ENCODE data around the gene DEAF1. TPM values are rescaled to one million over a fixed set of nuclear protein-coding genes. Genes with fewer than 3 reads are reported as not detected.

DEAF1 gene
- total and polyA plus RNA-seq, 2 experiments from 2014 or later = 88.6 to 90.0 TPM

- Histone ChIP-seq H3K27ac (peak within 1 kb of the TSS; percentile 64), H3K27me3 (no peaks in the 10 kb centered on the region), H3K9me3 (ENCODE audit: low read depth) (no peaks in the 10 kb centered on the region), H3K4me1 (ENCODE audit: low read depth) (peaks cover 15% of the 10 kb centered on the region), H3K4me3 (peak within 1 kb of the TSS; percentile 70), H3K36me3 (peaks cover 19% of the 10 kb centered on the region)
- TF ChIP-seq, protein P1, sequence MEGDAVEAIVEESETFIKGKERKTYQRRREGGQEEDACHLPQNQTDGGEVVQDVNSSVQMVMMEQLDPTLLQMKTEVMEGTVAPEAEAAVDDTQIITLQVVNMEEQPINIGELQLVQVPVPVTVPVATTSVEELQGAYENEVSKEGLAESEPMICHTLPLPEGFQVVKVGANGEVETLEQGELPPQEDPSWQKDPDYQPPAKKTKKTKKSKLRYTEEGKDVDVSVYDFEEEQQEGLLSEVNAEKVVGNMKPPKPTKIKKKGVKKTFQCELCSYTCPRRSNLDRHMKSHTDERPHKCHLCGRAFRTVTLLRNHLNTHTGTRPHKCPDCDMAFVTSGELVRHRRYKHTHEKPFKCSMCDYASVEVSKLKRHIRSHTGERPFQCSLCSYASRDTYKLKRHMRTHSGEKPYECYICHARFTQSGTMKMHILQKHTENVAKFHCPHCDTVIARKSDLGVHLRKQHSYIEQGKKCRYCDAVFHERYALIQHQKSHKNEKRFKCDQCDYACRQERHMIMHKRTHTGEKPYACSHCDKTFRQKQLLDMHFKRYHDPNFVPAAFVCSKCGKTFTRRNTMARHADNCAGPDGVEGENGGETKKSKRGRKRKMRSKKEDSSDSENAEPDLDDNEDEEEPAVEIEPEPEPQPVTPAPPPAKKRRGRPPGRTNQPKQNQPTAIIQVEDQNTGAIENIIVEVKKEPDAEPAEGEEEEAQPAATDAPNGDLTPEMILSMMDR (IDR thresholded peaks at IDR 0.05; ENCODE audit: low read depth, low read length) = no peak
- peak; percentile 94 to 96 for DNase-seq (ENCODE audit: low read depth in 1 of 2, low spot score in 1 of 2)
These were observed 79.3 kb downstream of the DEAF1 start, which contains the start of gene IRF7 for GRCh38 chr11:615504-616319. IRF7 (minus strand) TSS chr11:615950; CDS start chr11:615364, 586 bp downstream.

GRCh38 chr11:614623-615503 lies 80.2 kb downstream of the DEAF1 start:
- peak overlapping the region; percentile 70 for H3K4me3 ChIP-seq
- H3K27ac ChIP-seq = peak overlapping the region; percentile 64
- peaks cover 28% of the 10 kb centered on the region for H3K36me3 ChIP-seq
- no peaks in the 10 kb centered on the region for H3K9me3 ChIP-seq (ENCODE audit: low read depth)
- H3K4me1 ChIP-seq (ENCODE audit: low read depth) = peaks cover 15% of the 10 kb centered on the region
- TF ChIP-seq, protein P1 (IDR thresholded peaks at IDR 0.05; ENCODE audit: low read depth, low read length) = no peak
- H3K27me3 ChIP-seq = no peaks in the 10 kb centered on the region
- DNase-seq (ENCODE audit: low read depth in 1 of 2, low spot score in 1 of 2) = no peak

DNA sequence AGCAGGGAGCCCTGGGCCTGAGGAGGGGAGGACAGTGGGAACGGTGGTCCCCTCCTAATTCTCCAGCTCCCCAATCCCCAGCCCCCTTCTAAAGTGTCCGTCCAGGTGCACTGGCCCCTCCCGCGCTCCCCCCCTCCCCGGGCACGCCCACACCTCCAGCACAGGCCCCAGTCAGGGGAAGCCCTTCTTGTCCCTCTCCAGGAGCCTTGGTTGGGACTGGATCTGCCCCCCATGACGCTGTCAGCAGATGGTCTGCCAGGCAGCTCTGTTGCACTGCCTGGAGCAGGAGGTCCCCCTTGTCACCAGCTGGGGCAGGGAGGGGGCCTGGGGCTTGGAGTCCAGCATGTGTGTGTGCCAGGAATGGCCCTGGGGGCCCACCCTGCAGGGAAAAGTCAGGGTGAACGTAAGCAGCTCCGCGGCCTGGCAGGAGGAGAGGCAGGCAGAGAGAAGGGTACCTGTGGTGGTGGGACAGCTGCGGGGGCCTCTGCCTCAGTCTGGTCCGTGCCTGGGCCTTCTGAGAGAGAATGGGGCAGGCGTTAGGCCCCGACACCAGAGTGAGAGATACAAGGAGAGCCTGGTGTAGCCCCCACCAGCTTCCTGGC lies 80.9 kb downstream of the DEAF1 start:
- H3K27me3 ChIP-seq = no peaks in the 10 kb centered on the region
- peaks cover 34% of the 10 kb centered on the region for H3K36me3 ChIP-seq
- DNase-seq (ENCODE audit: low read depth in 1 of 2, low spot score in 1 of 2) = no peak
- peaks cover 15% of the 10 kb centered on the region for H3K4me1 ChIP-seq (ENCODE audit: low read depth)
- TF ChIP-seq, protein P1 (IDR thresholded peaks at IDR 0.05; ENCODE audit: low read depth, low read length) = no peak
- no peak overlapping the region for H3K4me3 ChIP-seq
- H3K9me3 ChIP-seq (ENCODE audit: low read depth) = no peaks in the 10 kb centered on the region
- H3K27ac ChIP-seq = no peak overlapping the region

GRCh38 chr11:613369-613968 lies 81.6 kb downstream of the DEAF1 start:
- Histone ChIP-seq H3K27me3 (no peaks in the 10 kb centered on the region), H3K36me3 (peaks cover 39% of the 10 kb centered on the region), H3K4me1 (ENCODE audit: low read depth) (peaks cover 15% of the 10 kb centered on the region), H3K4me3 (no peak overlapping the region), H3K9me3 (ENCODE audit: low read depth) (no peaks in the 10 kb centered on the region), H3K27ac (no peak overlapping the region)
- DNase-seq (ENCODE audit: low read depth in 1 of 2, low spot score in 1 of 2) = peak; percentile 55 to 80
- TF ChIP-seq, protein P1 (IDR thresholded peaks at IDR 0.05; ENCODE audit: low read depth, low read length) = no peak

DNA sequence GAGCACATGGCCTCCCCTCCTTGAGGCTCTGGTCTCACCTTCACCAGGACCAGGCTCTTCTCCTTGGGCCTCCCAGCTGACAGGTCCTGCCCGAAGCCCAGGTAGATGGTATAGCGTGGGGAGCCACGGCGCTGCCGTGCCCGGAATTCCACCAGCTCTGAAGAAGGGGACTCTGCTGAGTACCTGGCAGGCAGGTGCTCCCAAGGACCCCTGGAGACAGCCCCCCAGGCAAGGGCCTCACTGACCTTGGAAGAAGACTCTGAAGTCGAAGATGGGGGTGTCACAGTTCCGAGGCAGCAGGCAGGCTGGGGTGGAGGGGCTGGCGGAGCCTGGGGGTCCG lies 82.1 kb downstream of the DEAF1 start:
- peaks cover 42% of the 10 kb centered on the region for H3K36me3 ChIP-seq
- H3K27me3 ChIP-seq = no peaks in the 10 kb centered on the region
- DNase-seq (ENCODE audit: low read depth in 1 of 2, low spot score in 1 of 2) = no peak
- no peaks in the 10 kb centered on the region for H3K9me3 ChIP-seq (ENCODE audit: low read depth)
- TF ChIP-seq, protein P1 (IDR thresholded peaks at IDR 0.05; ENCODE audit: low read depth, low read length) = no peak
- peaks cover 15% of the 10 kb centered on the region for H3K4me1 ChIP-seq (ENCODE audit: low read depth)
- H3K4me3 ChIP-seq = no peak overlapping the region
- no peak overlapping the region for H3K27ac ChIP-seq

All from cardiac muscle cell (in vitro differentiated cells and primary cell).